Prostate gland (tissue), 2 donors: ENCODE data around the gene GJC1.
A peak's percentile ranks its signal among the peaks of the same experiment; 100 is the strongest.

Experiments
- CTCF ChIP-seq, 4 experiments: fragments of 200-600 bp in 2 of 4; fragments of 450-650 bp in 2 of 4; sonication (generic) in 2 of 4; IDR thresholded peaks; 1 replicate in 3 of 4; 2 replicates in 1 of 4; pipeline ENCODE4 v1.5.1; 2016 to 2019; ENCODE audit warnings: antibody characterized with exemption in 4 of 4, mild to moderate bottlenecking in 2 of 4, moderate library complexity in 2 of 4
- POLR2AphosphoS5 ChIP-seq: sonication (generic); formaldehyde crosslinking; IDR thresholded peaks from one replicate; pipeline ENCODE4 v1.6.1; 2017; ENCODE audit warnings: antibody characterized with exemption

GRCh38 chr17:44878627-44879221 is 48.6 kb upstream of the GJC1 start:
- peak in 3 of 4 experiments; percentile 41 to 51 (median 47) for TF ChIP-seq CTCF (IDR thresholded peaks at IDR 0.05)
- TF ChIP-seq POLR2AphosphoS5 = no peak
